Measurements from ENCODE around the gene AFG1L. TPM values are rescaled to one million over a fixed set of nuclear protein-coding genes. Genes with fewer than 3 reads are reported as not detected.

Gene AFG1L

GRCh38 chr6:108568551-108569305 lies 273.9 kb downstream of the AFG1L start:
- Histone ChIP-seq H3K27ac (ENCODE audit: low read depth, low read length) (no peak overlapping the region), H3K56ac (ENCODE audit: low read length) (no peak overlapping the region)
- WGBS (ENCODE audit: extremely low coverage, insufficient coverage, low lambda C conversion rate), result no CpG with 5 or more reads among the region's 3 CpGs

GRCh38 chr6:108570517-108570916 lies 275.7 kb downstream of the AFG1L start:
- Histone ChIP-seq H4K5ac (ENCODE audit: low read length) (no peak overlapping the region), H3K27me3 (ENCODE audit: insufficient read depth, low read length, poor library complexity) (no peaks in the 10 kb centered on the region), H3K4me2 (ENCODE audit: low read length) (no peak overlapping the region), H2BK5ac (ENCODE audit: low read length) (no peak overlapping the region), H3K56ac (ENCODE audit: low read length) (no peak overlapping the region), H3K9ac (ENCODE audit: low read length) (no peak overlapping the region), H3K4me3 (ENCODE audit: low read length) (no peak overlapping the region), H3K36me3 (ENCODE audit: control insufficient read depth, insufficient read depth, low read length) (no peaks in the 10 kb centered on the region), H3K4me1 (ENCODE audit: control insufficient read depth, low read depth, low read length) (no peaks in the 10 kb centered on the region), H3K27ac (ENCODE audit: low read depth, low read length) (no peak overlapping the region), H3K4ac (ENCODE audit: low read depth, low read length) (no peak overlapping the region), H4K8ac (ENCODE audit: low read depth, low read length) (no peak overlapping the region), H3K79me2 (ENCODE audit: control insufficient read depth, insufficient read depth, low read length) (peaks cover 24% of the 10 kb centered on the region), H2BK15ac (replicated peaks; ENCODE audit: low read depth) (no peak overlapping the region), H3K79me1 (ENCODE audit: low read length) (peaks cover 16% of the 10 kb centered on the region), H2AK5ac (ENCODE audit: low read length) (no peak overlapping the region), H3K18ac (ENCODE audit: low read length) (no peak overlapping the region), H3K23ac (ENCODE audit: low read length) (no peak overlapping the region), H2BK120ac (ENCODE audit: low read depth, low read length) (no peak overlapping the region)
- no peak for DNase-seq
- WGBS (ENCODE audit: extremely low coverage, insufficient coverage, low lambda C conversion rate), result no CpG with 5 or more reads among the region's 1 CpG

More at GRCh38 chr6:108568551-108569305, 273.9 kb downstream of the AFG1L start:
- Histone ChIP-seq H3K4me3 (ENCODE audit: low read length) (no peak overlapping the region), H3K18ac (ENCODE audit: low read length) (no peak overlapping the region), H3K79me1 (ENCODE audit: low read length) (peaks cover 22% of the 10 kb centered on the region), H4K8ac (ENCODE audit: low read depth, low read length) (no peak overlapping the region), H3K23ac (ENCODE audit: low read length) (no peak overlapping the region), H3K9ac (ENCODE audit: low read length) (no peak overlapping the region), H3K4me1 (ENCODE audit: control insufficient read depth, low read depth, low read length) (peaks cover 4% of the 10 kb centered on the region), H2BK120ac (ENCODE audit: low read depth, low read length) (no peak overlapping the region), H3K4me2 (ENCODE audit: low read length) (no peak overlapping the region), H3K79me2 (ENCODE audit: control insufficient read depth, insufficient read depth, low read length) (peaks cover 34% of the 10 kb centered on the region), H3K36me3 (ENCODE audit: control insufficient read depth, insufficient read depth, low read length) (no peaks in the 10 kb centered on the region), H2AK5ac (ENCODE audit: low read length) (no peak overlapping the region), H2BK15ac (replicated peaks; ENCODE audit: low read depth) (no peak overlapping the region), H3K27me3 (ENCODE audit: insufficient read depth, low read length, poor library complexity) (no peaks in the 10 kb centered on the region), H4K5ac (ENCODE audit: low read length) (no peak overlapping the region), H2BK5ac (ENCODE audit: low read length) (no peak overlapping the region), H3K4ac (ENCODE audit: low read depth, low read length) (no peak overlapping the region)
- DNase-seq, result no peak

DNA sequence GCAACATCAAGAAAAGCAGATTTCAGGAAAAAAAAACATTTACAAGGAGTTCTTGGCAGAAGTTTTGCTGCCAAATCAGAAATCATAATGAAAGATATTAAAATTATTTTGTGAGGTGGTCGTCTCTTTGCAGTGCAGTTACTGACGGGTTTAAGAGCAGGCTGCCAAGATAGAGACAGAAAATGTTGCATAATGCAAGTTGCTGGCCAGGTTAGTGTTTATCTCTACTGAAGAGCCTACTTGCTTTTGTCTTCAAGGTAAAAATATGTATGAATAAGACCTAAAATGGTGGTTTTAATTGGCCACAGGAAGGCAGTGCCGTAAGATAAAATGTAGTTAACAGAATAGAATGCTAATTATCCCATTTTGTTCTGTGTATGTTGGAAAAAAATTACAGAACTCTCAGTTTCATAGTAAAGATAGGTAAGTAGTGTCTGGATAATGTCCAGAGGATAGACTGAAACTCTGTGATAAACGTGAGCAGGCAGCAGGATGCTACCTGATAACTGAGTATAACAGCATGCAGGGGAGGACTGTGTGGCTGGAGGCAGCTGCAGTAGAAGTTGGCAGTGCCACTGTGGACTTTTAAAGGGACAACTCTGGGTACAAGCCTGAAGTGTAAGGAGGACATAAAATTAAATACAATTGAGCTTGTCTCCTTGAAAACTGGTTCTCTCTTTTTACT lies 279.7 kb downstream of the AFG1L start:
- Histone ChIP-seq H2BK120ac (ENCODE audit: low read depth, low read length) (no peak overlapping the region), H3K4me2 (ENCODE audit: low read length) (no peak overlapping the region), H2BK15ac (replicated peaks; ENCODE audit: low read depth) (no peak overlapping the region), H3K9ac (ENCODE audit: low read length) (no peak overlapping the region), H3K27ac (ENCODE audit: low read depth, low read length) (no peak overlapping the region), H3K79me1 (ENCODE audit: low read length) (peaks cover 7% of the 10 kb centered on the region), H3K4me3 (ENCODE audit: low read length) (no peak overlapping the region), H3K56ac (ENCODE audit: low read length) (no peak overlapping the region), H2BK5ac (ENCODE audit: low read length) (no peak overlapping the region), H3K36me3 (ENCODE audit: control insufficient read depth, insufficient read depth, low read length) (no peaks in the 10 kb centered on the region), H2AK5ac (ENCODE audit: low read length) (no peak overlapping the region), H3K27me3 (ENCODE audit: insufficient read depth, low read length, poor library complexity) (no peaks in the 10 kb centered on the region), H4K8ac (ENCODE audit: low read depth, low read length) (no peak overlapping the region), H3K23ac (ENCODE audit: low read length) (no peak overlapping the region), H3K4me1 (ENCODE audit: control insufficient read depth, low read depth, low read length) (no peaks in the 10 kb centered on the region), H3K4ac (ENCODE audit: low read depth, low read length) (peak overlapping the region; percentile 16), H3K79me2 (ENCODE audit: control insufficient read depth, insufficient read depth, low read length) (peaks cover 4% of the 10 kb centered on the region), H4K5ac (ENCODE audit: low read length) (no peak overlapping the region), H3K18ac (ENCODE audit: low read length) (no peak overlapping the region)
- WGBS (ENCODE audit: extremely low coverage, insufficient coverage, low lambda C conversion rate), result no CpG with 5 or more reads among the region's 4 CpGs
- no peak for DNase-seq

Small RNA genes lying within 50 kb of the gene (small RNA-seq; reads per million reads assigned to genes)
- gene AL356121.1 (ENCODE audit: insufficient read depth), result not detected
- not detected for gene AL391646.1 (ENCODE audit: insufficient read depth)
- not detected for gene RNA5SP212 (ENCODE audit: insufficient read depth)
- not detected for gene RNU6-1144P (ENCODE audit: insufficient read depth)
- not detected for gene RNU6-770P (ENCODE audit: insufficient read depth)
- gene Z98742.2 (ENCODE audit: insufficient read depth), result not detected

All from mesendoderm (in vitro differentiated cells).